ENCODE results near the gene TRH.

Gene TRH, protein sequence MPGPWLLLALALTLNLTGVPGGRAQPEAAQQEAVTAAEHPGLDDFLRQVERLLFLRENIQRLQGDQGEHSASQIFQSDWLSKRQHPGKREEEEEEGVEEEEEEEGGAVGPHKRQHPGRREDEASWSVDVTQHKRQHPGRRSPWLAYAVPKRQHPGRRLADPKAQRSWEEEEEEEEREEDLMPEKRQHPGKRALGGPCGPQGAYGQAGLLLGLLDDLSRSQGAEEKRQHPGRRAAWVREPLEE

DNA sequence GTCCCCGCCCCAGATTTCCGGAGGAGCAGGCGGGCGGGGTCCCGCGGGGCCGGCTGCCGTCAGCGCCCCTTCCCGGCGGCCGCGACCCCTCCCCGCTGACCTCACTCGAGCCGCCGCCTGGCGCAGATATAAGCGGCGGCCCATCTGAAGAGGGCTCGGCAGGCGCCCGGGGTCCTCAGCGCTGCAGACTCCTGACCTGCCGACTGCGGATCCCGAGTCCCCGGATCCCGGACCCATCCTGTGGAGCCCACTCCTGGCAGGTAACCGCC is at the start of gene TRH:
TSS of gene TRH (plus strand) at position 157 of the 269 bp plus-strand sequence. CDS start 1,097 bp downstream, outside the sequence.
- no peak for DNase-seq

GRCh38 chr3:129927072-129927471 is 47.4 kb upstream of the TRH start:
- DNase-seq = no peak

- DNase-seq = peak; percentile 44
Observed at GRCh38 chr3:129929383-129929782, 45.1 kb upstream of the TRH start.

DNA sequence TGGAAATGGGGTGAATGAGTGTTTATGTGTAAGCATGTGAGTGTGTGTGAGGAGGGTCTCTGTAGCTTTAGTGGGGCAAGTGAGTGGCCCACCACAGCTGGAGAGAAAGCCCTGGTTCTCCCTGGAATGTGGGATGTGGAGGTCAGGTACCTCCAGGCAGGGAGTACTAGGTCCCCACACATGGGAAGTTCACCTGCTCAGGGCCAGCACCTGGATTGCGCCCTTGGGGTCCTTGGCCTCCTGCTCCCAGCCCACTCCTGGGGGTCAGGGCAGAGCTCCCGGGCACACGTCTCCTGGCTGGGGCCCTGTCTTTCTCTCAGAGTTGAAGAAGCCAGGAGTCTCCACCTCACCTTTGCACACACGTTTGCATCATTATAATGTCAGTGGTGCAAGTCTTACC is 41.0 kb upstream of the TRH start:
- no peak for DNase-seq

GRCh38 chr3:129934234-129935123 is 40.0 kb upstream of the TRH start:
- no peak for DNase-seq

DNA sequence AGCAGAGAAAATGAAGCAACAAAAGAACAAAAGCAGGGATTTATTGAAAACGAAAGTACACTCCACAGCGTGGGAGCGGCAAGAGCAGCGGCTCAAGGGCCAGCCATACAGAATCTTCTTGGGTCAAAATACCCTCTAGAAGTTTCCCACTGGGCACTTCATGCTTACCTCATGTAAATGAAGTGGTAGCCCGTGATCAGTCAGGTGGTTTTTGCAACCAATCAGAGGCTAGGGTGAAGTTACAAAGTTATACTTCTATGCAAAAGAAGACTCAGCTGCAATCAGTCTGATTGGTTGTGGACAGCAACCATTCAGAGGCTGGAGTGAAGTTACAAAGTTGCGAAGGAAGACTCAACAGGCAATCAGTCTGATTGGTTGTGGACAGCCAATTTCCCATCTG is 37.8 kb upstream of the TRH start:
- peak; percentile 67 for DNase-seq

DNA sequence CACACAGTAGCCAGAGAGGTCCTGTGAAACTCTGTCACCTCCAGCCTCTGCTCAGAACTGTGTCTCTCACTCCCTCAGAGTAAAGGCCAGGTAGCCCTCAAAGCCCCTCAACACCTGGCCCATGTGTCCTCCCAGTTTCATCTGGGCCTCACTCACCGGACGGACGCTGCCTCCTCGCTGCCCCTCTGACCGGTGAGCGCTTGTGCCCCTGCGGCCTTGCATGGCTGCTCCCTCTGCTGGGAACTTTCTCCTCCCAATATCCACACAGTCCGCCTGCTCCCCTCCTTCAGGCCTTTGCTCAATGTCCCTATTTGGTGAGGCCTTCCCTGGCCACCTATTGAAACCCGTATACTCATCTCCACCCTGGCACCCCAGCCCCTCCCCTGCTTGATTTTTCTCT is 36.8 kb upstream of the TRH start:
- no peak for DNase-seq

DNA sequence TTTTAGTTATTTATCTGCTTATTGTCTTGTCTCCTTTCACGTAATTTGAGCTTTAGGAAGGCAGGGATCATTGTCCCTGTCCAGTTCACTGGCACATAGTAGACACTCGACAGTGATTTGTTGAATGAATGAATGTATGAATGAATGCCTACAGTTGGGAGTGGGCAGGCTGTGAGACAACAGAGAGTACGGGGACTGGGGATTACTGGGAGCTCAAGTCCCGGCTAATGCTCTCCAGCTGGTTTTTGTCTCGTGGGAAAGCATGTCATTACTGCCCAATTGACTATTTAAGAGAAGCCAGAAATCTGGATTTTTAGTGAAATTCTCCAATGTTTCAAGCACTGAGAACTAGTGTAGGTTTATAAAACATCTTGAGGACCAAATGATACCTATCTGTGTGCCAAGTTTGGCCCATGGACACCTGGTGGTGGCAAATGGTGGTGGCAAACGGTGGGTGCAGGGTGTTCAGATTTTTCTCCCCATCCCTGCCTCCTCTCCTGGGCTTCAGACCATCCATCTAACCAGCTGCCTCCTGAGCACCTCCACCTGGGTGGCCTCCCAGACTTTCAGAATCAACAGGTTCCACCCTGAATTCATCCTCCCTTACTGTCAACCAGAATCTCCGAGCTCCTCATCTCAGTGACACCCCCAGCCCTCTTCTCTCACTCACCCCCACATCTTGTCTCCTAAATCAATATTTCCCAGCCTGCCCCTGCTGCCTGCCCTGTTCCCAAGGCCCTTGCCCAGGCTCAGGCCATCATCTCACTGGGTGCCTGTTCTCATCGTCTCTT is 36.2 kb upstream of the TRH start:
- no peak for DNase-seq

- no peak for DNase-seq
Observed at GRCh38 chr3:129940086-129940485, 34.4 kb upstream of the TRH start.

GRCh38 chr3:129942296-129942695 is 32.2 kb upstream of the TRH start:
- DNase-seq = peak; percentile 48

DNA sequence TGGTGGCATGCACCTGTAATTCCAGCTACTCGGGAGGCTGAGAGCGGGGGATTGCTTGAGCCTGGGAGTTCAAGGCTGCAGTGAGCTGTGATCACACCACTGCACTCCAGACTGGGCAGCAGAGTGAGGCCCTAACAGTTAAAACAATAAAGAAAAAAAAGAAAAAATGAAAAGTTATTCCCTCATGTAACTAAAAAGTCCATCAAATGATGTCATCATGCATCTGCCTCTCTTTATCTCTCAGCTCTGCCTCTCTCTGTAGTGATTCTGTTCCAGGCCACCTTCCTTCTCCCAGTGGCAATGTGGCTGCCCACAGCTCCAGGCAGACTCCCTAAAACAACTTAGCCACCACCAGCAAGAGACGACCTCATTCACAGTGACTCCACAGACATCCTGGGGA is 31.5 kb upstream of the TRH start:
- DNase-seq = no peak

- DNase-seq = no peak
Observed at GRCh38 chr3:129944709-129945108, 29.8 kb upstream of the TRH start.

DNA sequence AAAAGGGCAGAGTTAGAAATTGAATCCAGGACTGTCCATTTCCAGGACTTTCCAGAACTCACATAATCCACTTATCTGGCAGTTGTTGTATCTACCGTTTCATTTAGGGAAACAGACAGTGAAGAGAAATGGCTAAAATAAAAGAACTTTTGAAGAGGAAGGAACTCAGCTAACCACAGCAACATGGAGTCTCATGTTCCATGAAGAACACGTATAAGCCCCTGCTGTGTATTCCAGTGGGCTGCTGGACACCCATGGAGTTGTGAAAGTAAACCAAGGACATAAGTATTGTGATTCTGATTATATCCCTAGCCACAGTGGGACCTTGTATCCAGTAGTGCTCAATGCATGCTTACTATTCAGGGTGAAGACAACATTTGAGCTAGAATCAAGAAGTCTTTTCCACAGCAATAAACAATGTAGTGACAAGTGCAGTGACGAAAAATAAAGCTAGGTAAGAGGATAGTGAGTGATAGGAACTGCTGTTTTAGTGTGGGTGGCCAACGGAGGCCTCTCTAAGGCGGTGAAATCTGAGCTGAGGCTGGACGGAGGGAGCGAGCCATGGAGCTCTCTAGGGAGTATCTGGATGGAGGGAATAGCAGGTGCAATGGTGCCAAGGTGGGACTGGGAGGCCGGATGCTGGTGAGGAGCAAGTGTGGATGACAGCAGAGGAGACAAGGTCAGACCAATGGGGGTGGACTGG is 26.8 kb upstream of the TRH start:
- DNase-seq = peak; percentile 46

DNA sequence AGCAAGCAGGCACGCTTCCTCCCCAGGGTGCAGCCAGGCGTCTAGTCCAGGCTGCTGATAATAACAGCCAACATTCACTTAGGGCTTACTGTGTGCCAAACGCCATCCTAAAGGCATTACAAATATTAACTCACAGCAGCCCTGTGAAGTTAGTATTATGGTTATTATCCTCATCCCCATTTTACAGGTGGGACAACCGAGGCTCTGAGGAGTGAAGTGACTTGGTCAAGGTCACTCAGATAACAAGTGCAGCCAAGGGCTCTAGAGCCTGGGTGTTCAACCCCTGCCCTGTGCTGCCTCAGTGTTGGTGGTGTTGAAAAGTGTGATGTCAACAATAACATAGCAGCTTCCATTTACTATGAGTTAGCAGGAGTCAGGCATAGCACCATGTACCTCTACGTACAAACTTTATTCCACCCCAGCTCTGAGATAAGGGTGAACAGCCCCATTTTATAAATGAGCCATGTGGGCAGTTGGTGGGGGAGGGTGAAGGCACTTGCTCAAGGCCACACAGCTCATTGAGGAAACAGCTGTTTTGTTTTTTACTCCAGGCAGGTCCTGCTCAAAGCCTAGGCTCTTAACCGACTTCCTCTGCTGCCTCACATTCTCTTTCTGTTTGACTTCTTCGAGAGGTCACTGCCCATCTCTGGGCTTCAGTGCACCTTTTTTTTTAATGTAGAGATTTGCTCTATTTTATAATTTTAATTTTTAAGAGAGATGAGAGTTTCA is 24.0 kb upstream of the TRH start:
- peak; percentile 89 for DNase-seq

DNA sequence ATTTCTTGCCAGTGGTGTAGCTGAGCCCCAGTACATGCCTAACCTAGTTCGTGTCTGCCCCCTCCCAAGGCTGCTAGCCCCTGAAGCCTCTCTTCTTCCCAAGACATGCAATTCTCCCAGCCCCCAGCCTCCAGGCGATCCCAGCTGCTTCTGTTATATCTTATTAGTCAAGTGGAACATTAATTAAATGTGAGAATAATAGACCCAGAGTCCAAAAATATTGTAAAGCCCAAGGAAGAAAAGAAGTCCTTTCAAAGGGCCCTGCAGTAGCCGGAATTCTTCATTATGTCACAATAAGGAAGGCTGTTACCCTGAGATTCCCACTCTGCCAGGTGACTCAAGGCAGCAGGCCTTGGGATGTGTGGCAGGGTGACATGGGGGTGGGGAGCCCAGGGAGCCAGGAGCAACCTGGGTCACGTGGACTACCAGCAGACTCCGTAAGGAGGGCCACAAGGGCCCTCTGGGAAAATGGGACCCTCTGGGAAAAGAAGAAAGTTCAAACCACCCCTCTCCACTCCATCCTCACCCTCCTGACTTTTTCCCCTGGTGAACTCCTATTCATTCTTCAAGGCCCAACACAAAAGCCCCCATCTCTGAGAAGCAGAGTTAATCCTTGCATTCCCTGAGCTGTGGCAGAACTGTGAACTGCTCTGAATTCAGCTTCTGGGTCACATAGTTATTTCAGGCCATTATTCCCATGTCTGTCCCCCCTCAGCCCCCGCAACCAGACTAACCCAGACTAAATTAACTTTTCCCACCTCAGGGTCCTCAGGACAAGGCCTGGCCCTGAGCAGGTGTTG is 21.8 kb upstream of the TRH start:
- DNase-seq = no peak

DNA sequence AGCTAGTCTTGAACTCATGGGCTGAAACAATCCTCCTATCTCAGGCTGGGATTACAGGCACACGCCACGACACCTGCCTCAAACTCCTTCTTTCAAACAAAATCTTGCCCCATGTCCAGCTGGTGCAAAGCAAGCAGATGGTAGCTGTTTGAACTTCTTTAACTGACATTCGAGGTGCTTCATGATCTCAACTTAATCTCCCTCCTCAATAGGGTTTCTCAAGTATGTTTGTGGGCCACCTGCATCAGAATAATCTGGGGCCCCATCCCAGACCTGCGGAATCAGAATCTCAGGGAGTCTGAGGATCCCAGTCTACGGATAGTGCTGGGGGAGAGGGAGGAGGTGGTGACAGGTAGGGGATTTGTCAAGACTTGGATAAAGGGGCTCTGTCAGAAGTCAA is 20.9 kb upstream of the TRH start:
- DNase-seq = peak; percentile 7

DNA sequence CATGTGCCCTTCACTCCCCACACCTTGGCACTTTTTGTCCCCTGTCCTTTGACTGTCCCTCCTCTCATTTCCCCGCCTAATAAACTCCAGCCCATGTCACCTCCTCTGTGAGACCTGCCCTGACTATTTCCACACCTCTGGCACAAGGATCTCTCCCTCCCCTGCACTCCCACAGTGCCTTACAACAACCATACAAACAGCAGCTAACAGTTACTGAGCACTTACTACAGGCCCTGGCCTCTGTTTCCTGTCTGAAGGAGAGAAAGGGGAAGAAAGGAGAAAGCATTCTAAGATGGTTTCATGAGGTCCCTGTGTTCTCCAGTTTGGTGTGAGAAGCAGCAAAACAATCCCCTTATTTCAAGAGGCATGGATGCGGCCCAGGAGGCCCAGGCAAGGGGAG is 20.0 kb upstream of the TRH start:
- peak; percentile 80 for DNase-seq

GRCh38 chr3:129956936-129957335 is 17.6 kb upstream of the TRH start:
- no peak for DNase-seq

GRCh38 chr3:129958755-129959154 is 15.8 kb upstream of the TRH start:
- peak; percentile 12 for DNase-seq

DNA sequence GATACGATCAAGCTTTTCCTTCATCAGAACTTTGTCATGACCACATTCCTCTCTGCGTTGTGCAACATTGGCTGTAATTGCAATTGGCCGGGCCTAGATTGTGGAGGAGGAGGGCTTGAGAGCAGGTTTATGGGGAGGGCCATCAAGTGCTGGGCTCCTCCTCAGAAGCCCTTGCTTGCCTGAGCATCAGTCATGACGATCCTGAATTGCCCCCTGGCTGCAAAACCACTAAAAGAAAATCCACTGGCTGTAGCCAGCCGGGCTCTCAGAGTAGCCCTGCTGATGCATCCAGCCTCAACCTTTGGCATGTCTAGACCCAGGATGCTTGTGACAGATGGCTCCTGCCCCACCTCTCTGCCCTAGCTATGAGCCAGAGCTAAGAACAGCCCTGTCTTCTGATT is 13.4 kb upstream of the TRH start:
- peak; percentile 17 for DNase-seq

DNA sequence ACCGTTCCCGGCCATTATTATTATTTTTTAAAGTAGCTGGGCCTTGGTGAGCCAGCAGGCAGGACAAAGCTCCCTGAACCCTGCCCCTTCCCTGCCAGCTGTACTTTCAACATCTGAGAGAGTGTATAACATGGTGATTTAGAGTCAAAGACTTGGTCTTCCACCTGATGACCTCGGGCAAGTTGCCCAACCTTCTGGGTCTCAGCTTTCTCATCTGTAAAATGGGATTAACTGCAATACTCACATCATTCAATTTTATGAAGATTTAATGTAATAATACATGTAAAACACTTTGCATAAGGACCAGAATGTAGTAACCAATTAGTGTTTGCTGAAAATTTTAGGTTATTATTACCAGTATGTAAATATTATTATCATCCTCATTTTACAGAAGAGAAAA is 11.9 kb upstream of the TRH start:
- DNase-seq = no peak

DNA sequence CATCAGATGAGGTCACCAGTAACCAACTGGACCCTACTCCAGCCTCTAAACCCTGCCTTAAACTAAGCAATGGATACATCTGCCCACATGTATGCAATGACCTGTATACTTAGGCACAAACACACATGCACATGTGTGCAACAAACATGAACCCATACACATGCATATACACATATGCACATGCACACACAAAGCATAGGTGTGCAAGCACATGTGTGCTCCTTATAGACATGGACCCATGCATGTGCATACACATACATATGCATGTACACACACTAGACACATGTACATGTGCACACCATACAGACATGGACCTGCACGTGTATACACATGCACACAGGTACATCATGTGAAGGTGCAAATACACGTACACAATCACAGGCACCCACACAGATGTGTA is 8.6 kb upstream of the TRH start:
- DNase-seq = no peak
